Osteocyte (in vitro differentiated cells): ENCODE measurements around the gene VPS9D1. TPM values are rescaled to one million over a fixed set of nuclear protein-coding genes. Genes with fewer than 3 reads are reported as not detected.

ENCODE experiments used
- DNase-seq: peaks from one replicate; pipeline ENCODE4 v3.0.0; 2021; ENCODE audit warnings: mixed read lengths; ENCODE audit not compliant: unreplicated experiment; ENCODE audit errors: extremely low spot score
- H3K27ac Mint-ChIP-seq: one replicate; pipeline ENCODE4 v1.8.0; 2021; ENCODE audit warnings: mild to moderate bottlenecking, mixed read lengths; ENCODE audit not compliant: unreplicated experiment
- H3K27me3 Mint-ChIP-seq: one replicate; pipeline ENCODE4 v1.8.0; 2021; ENCODE audit warnings: mixed read lengths; ENCODE audit not compliant: unreplicated experiment
- H3K36me3 Mint-ChIP-seq: one replicate; pipeline ENCODE4 v1.8.0; 2021; ENCODE audit warnings: mixed read lengths; ENCODE audit not compliant: unreplicated experiment
- H3K4me1 Mint-ChIP-seq: one replicate; pipeline ENCODE4 v1.8.0; 2021; ENCODE audit warnings: mixed read lengths; ENCODE audit not compliant: unreplicated experiment
- H3K4me3 Mint-ChIP-seq: one replicate; pipeline ENCODE4 v1.8.0; 2021; ENCODE audit warnings: mild to moderate bottlenecking, moderate library complexity, mixed read lengths; ENCODE audit not compliant: unreplicated experiment
- H3K9me3 Mint-ChIP-seq: one replicate; pipeline ENCODE4 v1.8.0; 2021; ENCODE audit warnings: mixed read lengths; ENCODE audit not compliant: unreplicated experiment
- CTCF ChIP-seq: fragments of 200-600 bp; sonication (generic); IDR thresholded peaks from 2 replicates; pipeline ENCODE4 v1.5.0; 2021; ENCODE audit warnings: antibody characterized with exemption, mild to moderate bottlenecking, moderate library complexity
- total RNA-seq: library from RNA; stranded (reverse); gene quantifications from 2 replicates; pipeline ENCODE4 v1.2.1, GENCODE V29; 2021

Gene VPS9D1
- total RNA-seq, 1 donor from 2014 or later = 22.0 TPM

DNA sequence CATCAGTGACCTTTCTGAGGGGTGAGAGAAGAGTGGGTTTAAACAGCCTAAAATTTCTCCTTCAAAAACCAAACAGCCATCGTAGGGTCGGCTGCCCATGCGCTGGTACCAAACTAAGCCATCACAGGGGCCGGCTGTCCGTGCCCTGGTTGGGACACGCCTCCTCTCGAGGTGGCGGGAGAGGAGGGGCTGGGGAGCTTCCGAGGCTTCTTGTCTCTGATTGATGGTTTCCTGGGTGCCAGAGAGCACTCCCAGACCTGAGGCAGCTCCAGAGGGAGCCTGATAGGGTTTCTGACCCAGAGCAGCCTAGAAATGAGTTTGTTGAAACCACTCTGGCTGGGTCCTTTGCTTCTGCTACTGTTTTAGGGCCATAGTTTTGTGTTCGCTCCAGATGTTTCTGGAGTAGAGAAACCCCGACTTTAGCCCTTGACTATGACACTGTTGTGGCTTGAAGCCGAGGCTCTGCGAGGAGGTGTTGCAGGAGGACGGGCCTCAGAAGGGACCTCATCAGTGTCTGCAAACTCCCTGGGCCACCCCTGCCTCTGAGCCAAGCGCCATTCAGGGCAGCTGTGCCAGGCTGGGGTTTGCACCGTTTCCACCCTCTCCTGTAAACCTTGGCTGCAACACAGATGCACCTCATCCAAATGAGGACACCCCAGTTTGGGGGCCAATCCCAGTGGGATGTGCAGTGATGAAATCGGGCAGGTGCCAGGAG, 6.9 kb upstream of the VPS9D1 start:
- Mint-ChIP-seq H3K27me3 (no peaks in the 10 kb centered on the region), H3K4me3 (no peak overlapping the region), H3K27ac (no peak overlapping the region), H3K36me3 (peaks cover 27% of the 10 kb centered on the region), H3K9me3 (no peaks in the 10 kb centered on the region), H3K4me1 (peaks cover 7% of the 10 kb centered on the region)
- DNase-seq = no peak
- TF ChIP-seq CTCF = no peak

- no peaks in the 10 kb centered on the region for H3K27me3 Mint-ChIP-seq
- peaks cover 21% of the 10 kb centered on the region for H3K4me1 Mint-ChIP-seq
- no peak for DNase-seq
- peak overlapping the region; percentile 74 for H3K4me3 Mint-ChIP-seq
- peaks cover 12% of the 10 kb centered on the region for H3K36me3 Mint-ChIP-seq
- no peak for TF ChIP-seq CTCF
- no peaks in the 10 kb centered on the region for H3K9me3 Mint-ChIP-seq
- peak overlapping the region; percentile 67 for H3K27ac Mint-ChIP-seq
Observed at GRCh38 chr16:89723279-89724250, 2.9 kb upstream of the VPS9D1 start.

- Mint-ChIP-seq H3K27ac (peak overlapping the region; percentile 67), H3K36me3 (peaks cover 10% of the 10 kb centered on the region), H3K27me3 (no peaks in the 10 kb centered on the region), H3K4me1 (peaks cover 21% of the 10 kb centered on the region), H3K4me3 (peak overlapping the region; percentile 74), H3K9me3 (no peaks in the 10 kb centered on the region)
- no peak for DNase-seq
- TF ChIP-seq CTCF = no peak
Observed at GRCh38 chr16:89722392-89723278, 1.9 kb upstream of the VPS9D1 start.

- Mint-ChIP-seq H3K9me3 (no peaks in the 10 kb centered on the region), H3K27me3 (no peaks in the 10 kb centered on the region), H3K36me3 (peaks cover 7% of the 10 kb centered on the region), H3K4me3 (peak overlapping the region; percentile 74), H3K27ac (peak overlapping the region; percentile 67), H3K4me1 (peaks cover 21% of the 10 kb centered on the region)
- TF ChIP-seq CTCF = no peak
- DNase-seq = peak; percentile 91
Observed at GRCh38 chr16:89721546-89722391, 1.1 kb upstream of the VPS9D1 start.
